B cell (primary cell): ENCODE results near the gene GPR108. TPM values are rescaled to one million over a fixed set of nuclear protein-coding genes. Genes with fewer than 3 reads are reported as not detected.

Source experiments
- ATAC-seq: fragments of 200-7000 bp; cut with Tn5 transposase; one replicate; pipeline ENCODE4 v1.10.0; 2021; ENCODE audit warnings: low read depth, mild to moderate bottlenecking, moderate number of reproducible peaks, moderate library complexity
- CTCF ChIA-PET: fragments of 350-600 bp; sonication (Branson Sonifier 250); formaldehyde crosslinking; loops from one replicate; lab custom pipeline; 2021; ENCODE audit warnings: antibody characterized with exemption, inconsistent platforms; lab: Charles Lee
- POLR2A ChIA-PET: fragments of 350-600 bp; sonication (Branson Sonifier 250); formaldehyde crosslinking; loops from one replicate; lab custom pipeline; 2021; ENCODE audit warnings: antibody characterized with exemption; lab: Charles Lee
- DNase-seq: peaks from one replicate; pipeline ENCODE4 v3.0.0; 2013
- H2AFZ ChIP-seq: 2 replicates; pipeline ENCODE4 v1.6.1; 2012; ENCODE audit warnings: mild to moderate bottlenecking, low read depth, low read length; ENCODE audit not compliant: insufficient read depth, poor library complexity, severe bottlenecking
- H3K27ac ChIP-seq, 2 donors: 1 replicate in 1 of 2; 2 replicates in 1 of 2; pipeline ENCODE4 v1.5.1; 2012 to 2013; ENCODE audit warnings: low read length in 2 of 2, mild to moderate bottlenecking in 2 of 2, moderate library complexity in 1 of 2
- H3K27me3 ChIP-seq, 4 experiments: fragments of 200-600 bp in 1 of 4; sonication (generic) in 1 of 4; replicated peaks in 1 of 4; 1 replicate in 2 of 4; 2 replicates in 2 of 4; pipeline versions ENCODE4 v1.6.1 to v1.7.0; 2013 to 2016; ENCODE audit warnings: low read length in 3 of 4, mild to moderate bottlenecking in 2 of 4, mixed read lengths in 1 of 4, moderate library complexity in 1 of 4; ENCODE audit not compliant: insufficient read depth in 4 of 4, control insufficient read depth in 3 of 4; ENCODE audit errors: control extremely low read depth in 1 of 4
- H3K36me3 ChIP-seq, 2 experiments: replicated peaks in 1 of 2; 1 replicate in 1 of 2; 2 replicates in 1 of 2; pipeline versions ENCODE4 v1.6.1 to v1.7.1; 2013; ENCODE audit warnings: low read length in 1 of 2; ENCODE audit not compliant: insufficient read depth in 2 of 2, control insufficient read depth in 1 of 2; ENCODE audit errors: control extremely low read depth in 1 of 2, extremely low read depth in 1 of 2
- H3K4me1 ChIP-seq, 2 donors: fragments of 200-600 bp in 1 of 2; sonication (generic) in 1 of 2; 1 replicate in 1 of 2; 2 replicates in 1 of 2; pipeline versions ENCODE4 v1.5.1 to v1.6.1; 2013 to 2017; ENCODE audit warnings: low read length in 2 of 2; ENCODE audit not compliant: control insufficient read depth in 2 of 2, insufficient read depth in 2 of 2
- H3K4me2 ChIP-seq: replicated peaks from 2 replicates; pipeline ENCODE3; 2012; ENCODE audit warnings: mild to moderate bottlenecking, low read depth, low read length; ENCODE audit not compliant: poor library complexity, severe bottlenecking
- H3K4me3 ChIP-seq, 5 experiments: fragments of 200-600 bp in 1 of 5; sonication (generic) in 1 of 5; 1 replicate in 3 of 5; 2 replicates in 2 of 5; pipeline versions ENCODE4 v1.5.1 to v1.7.0; 2011 to 2016; ENCODE audit warnings: low read length in 4 of 5, mild to moderate bottlenecking in 4 of 5, low read depth in 2 of 5, control low read depth in 1 of 5, moderate library complexity in 1 of 5; ENCODE audit not compliant: insufficient read depth in 1 of 5; ENCODE audit errors: control extremely low read depth in 1 of 5, extremely low read depth in 1 of 5
- H3K79me2 ChIP-seq: fragments of 200-600 bp; sonication (generic); one replicate; pipeline ENCODE4 v1.6.0; 2016; ENCODE audit warnings: low read length; ENCODE audit not compliant: control insufficient read depth, insufficient read depth
- H3K9ac ChIP-seq: fragments of 200-600 bp; sonication (generic); 2 replicates; pipeline ENCODE4 v1.6.1; 2017; ENCODE audit warnings: mild to moderate bottlenecking, low read length, moderate library complexity
- H3K9me3 ChIP-seq, 3 donors: one replicate each; pipeline versions ENCODE4 v1.6.1 to v1.7.1; 2013; ENCODE audit warnings: low read length in 2 of 3; ENCODE audit not compliant: control insufficient read depth in 2 of 3, insufficient read depth in 1 of 3; ENCODE audit errors: control extremely low read depth in 1 of 3
- H4K20me1 ChIP-seq: 2 replicates; pipeline ENCODE4 v1.6.0; 2012; ENCODE audit warnings: mild to moderate bottlenecking, low read length; ENCODE audit not compliant: insufficient read depth, control insufficient read depth, poor library complexity, severe bottlenecking
- H3K27ac Mint-ChIP-seq: one replicate; pipeline ENCODE4 v1.8.0; 2021; ENCODE audit warnings: mixed read lengths
- H3K27me3 Mint-ChIP-seq: one replicate; pipeline ENCODE4 v1.8.0; 2021; ENCODE audit warnings: mixed read lengths
- H3K4me1 Mint-ChIP-seq: one replicate; pipeline ENCODE4 v1.8.0; 2021; ENCODE audit warnings: mixed read lengths
- H3K4me3 Mint-ChIP-seq: one replicate; pipeline ENCODE4 v1.8.0; 2021; ENCODE audit warnings: mixed read lengths
- H3K9me3 Mint-ChIP-seq: one replicate; pipeline ENCODE4 v1.8.0; 2022; ENCODE audit warnings: mixed read lengths; ENCODE audit not compliant: insufficient read depth
- EZH2 ChIP-seq: IDR thresholded peaks from 2 replicates; pipeline ENCODE4 v1.6.1; 2012; ENCODE audit warnings: borderline replicate concordance, low read depth, mild to moderate bottlenecking, moderate library complexity, low read length; ENCODE audit not compliant: insufficient read depth, poor library complexity, severe bottlenecking
- WGBS: methylation state at CpG from one replicate; pipeline ENCODE4 v1.1.5; 2013; ENCODE audit warnings: missing lambda C conversion rate; ENCODE audit not compliant: insufficient coverage; 5-methylcytosine and 5-hydroxymethylcytosine counted together
- intact Hi-C: fragments of 100-400 bp; cut with micrococcal nuclease; formaldehyde crosslinking; loops from one replicate; pipeline ENCODE4 v1.10.0; 2022
- polyA plus RNA-seq: library from polyadenylated mRNA; depleted of rRNA; stranded (reverse); fragments of >200 nt; gene quantifications from 2 replicates; pipeline ENCODE4 v1.2.3, GENCODE V29; 2012
- total RNA-seq, 2 donors: library from RNA; stranded (reverse); fragments of 120-200 nt in 1 of 2; gene quantifications; 1 replicate in 1 of 2; 2 replicates in 1 of 2; pipeline versions ENCODE4 v1.2.3 to v1.2.4, GENCODE V29; 2013 to 2022
- TF ChIP-seq, protein P1 (sequence below): fragments of 200-600 bp; IDR thresholded peaks from one replicate; pipeline ENCODE4 v1.8.0; 2022; ENCODE audit warnings: antibody characterized with exemption, mild to moderate bottlenecking

Gene GPR108
- total and polyA plus RNA-seq, 2 donors (not counting 1 experiment from before 2014, with no cell fraction given), result 79.0 to 82.5 TPM

DNA sequence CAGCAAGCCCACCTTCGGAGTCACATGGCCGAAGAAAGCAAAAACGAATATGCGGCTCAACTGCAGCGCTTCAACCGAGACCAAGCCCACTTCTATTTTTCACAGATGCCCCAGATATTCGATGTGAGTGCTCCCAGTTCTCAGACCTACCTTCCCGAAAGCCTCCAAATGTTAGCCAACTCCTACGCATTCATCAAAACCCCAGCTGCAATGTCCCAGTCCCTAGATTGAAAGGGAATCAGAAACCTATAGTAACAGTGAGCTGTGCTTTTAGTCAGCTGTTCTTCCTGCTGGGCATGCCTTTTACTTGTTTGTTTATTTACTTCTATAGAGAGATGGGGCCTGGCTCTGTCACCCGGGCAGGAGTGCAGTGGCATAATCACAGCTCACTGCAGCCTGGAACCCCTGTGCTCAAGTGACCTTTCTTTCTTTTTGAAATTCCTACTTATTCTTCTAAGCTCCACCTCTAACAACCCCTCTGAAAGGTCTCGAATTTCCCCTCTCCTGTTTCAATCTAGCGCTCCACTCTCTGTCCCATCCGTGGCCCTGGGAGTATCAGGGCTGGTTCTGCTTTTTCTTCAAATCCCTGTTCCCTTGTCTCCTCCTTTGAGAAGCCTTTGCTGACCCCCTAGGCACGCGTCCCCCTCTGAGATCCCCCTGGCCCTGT is 6.5 kb upstream of the GPR108 start:
- Histone ChIP-seq H3K4me1 (peaks cover 19 to 25% of the 10 kb centered on the region in 2 donors), H3K27me3 (no peaks in the 10 kb centered on the region), H3K79me2 (no peaks in the 10 kb centered on the region), H2AFZ (no peak overlapping the region), H3K9ac (no peak overlapping the region), H3K9me3 (no peaks in the 10 kb centered on the region), H3K4me3 (no peak overlapping the region), H3K4me2 (no peak overlapping the region), H4K20me1 (no peaks in the 10 kb centered on the region), H3K27ac (no peak overlapping the region), H3K36me3 (peaks cover 0 to 15% of the 10 kb centered on the region in 2 experiments)
- Mint-ChIP-seq H3K27ac (no peak overlapping the region), H3K4me3 (no peak overlapping the region), H3K4me1 (peaks cover 15% of the 10 kb centered on the region), H3K9me3 (no peaks in the 10 kb centered on the region), H3K27me3 (no peaks in the 10 kb centered on the region)
- WGBS, result 93% methylated on average over 12 of the region's 15 CpGs
- intact Hi-C loops, result no loop called here
- CTCF ChIA-PET, result interaction anchor here (0.9 to 2.5 kb wide), 4 partner anchors 10 to 112 kb away, joined by 3 to 10 read pairs (median 4); partner anchors contain the start of gene VAV1
- no peak for ATAC-seq
- TF ChIP-seq, protein P1, sequence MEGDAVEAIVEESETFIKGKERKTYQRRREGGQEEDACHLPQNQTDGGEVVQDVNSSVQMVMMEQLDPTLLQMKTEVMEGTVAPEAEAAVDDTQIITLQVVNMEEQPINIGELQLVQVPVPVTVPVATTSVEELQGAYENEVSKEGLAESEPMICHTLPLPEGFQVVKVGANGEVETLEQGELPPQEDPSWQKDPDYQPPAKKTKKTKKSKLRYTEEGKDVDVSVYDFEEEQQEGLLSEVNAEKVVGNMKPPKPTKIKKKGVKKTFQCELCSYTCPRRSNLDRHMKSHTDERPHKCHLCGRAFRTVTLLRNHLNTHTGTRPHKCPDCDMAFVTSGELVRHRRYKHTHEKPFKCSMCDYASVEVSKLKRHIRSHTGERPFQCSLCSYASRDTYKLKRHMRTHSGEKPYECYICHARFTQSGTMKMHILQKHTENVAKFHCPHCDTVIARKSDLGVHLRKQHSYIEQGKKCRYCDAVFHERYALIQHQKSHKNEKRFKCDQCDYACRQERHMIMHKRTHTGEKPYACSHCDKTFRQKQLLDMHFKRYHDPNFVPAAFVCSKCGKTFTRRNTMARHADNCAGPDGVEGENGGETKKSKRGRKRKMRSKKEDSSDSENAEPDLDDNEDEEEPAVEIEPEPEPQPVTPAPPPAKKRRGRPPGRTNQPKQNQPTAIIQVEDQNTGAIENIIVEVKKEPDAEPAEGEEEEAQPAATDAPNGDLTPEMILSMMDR, result no peak
- no peak for TF ChIP-seq EZH2
- POLR2A ChIA-PET, result no interaction called here
- DNase-seq, result no peak

DNA sequence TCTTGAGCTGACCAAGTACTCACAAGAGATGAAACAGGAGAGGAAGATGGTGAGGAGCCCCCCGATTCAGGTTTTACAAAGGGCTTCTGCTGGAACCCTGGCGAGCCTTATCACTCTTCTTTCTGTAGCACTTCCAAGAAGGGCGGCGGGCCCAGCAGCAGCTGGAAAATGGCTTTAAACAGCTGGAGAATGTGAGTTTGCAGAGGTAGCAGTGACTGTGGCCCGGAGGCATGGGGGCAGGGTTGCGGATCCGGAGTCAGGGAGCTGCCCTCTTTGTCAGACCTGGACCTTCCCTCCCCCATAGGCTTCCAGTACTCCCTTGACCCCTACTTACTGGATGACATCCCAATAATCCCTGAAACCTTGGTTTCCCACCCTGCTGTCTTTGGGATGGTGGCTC is 5.7 kb upstream of the GPR108 start:
- H3K4me3 Mint-ChIP-seq, result no peak overlapping the region
- no peaks in the 10 kb centered on the region for H3K27me3 Mint-ChIP-seq
- ATAC-seq, result no peak
- ChIA-PET CTCF (interaction anchor here (0.7 to 2.5 kb wide), 4 partner anchors 11 to 116 kb away, joined by 3 to 10 read pairs (median 4); partner anchors contain the start of gene VAV1), POLR2A (interaction anchor here (0.7 kb wide), 1 partner anchor 9 kb away, joined by 3 read pairs; no protein-coding TSS in a partner anchor)
- intact Hi-C loops, result no loop called here
- Histone ChIP-seq H3K79me2 (no peaks in the 10 kb centered on the region), H3K4me1 (peaks cover 27 to 33% of the 10 kb centered on the region in 2 donors), H3K27me3 (no peaks in the 10 kb centered on the region), H4K20me1 (no peaks in the 10 kb centered on the region), H3K9ac (no peak overlapping the region), H3K27ac (no peak overlapping the region), H3K4me2 (no peak overlapping the region), H3K9me3 (no peaks in the 10 kb centered on the region), H3K4me3 (no peak overlapping the region), H2AFZ (no peak overlapping the region), H3K36me3 (peaks cover 0 to 15% of the 10 kb centered on the region in 2 experiments)
- DNase-seq, result no peak
- peaks cover 22% of the 10 kb centered on the region for H3K4me1 Mint-ChIP-seq
- WGBS, result 96% methylated on average over 4 of the region's 7 CpGs
- peak overlapping the region; percentile 43 for H3K27ac Mint-ChIP-seq
- no peaks in the 10 kb centered on the region for H3K9me3 Mint-ChIP-seq
- no peak for TF ChIP-seq EZH2
- TF ChIP-seq, protein P1, result no peak
